ENCODE data around the gene SULF2. TPM values are rescaled to one million over a fixed set of nuclear protein-coding genes. Genes with fewer than 3 reads are reported as not detected.

Gene SULF2
- total and polyA plus RNA-seq, 2 experiments from 2014 or later, result 49.0 to 66.6 TPM

DNA sequence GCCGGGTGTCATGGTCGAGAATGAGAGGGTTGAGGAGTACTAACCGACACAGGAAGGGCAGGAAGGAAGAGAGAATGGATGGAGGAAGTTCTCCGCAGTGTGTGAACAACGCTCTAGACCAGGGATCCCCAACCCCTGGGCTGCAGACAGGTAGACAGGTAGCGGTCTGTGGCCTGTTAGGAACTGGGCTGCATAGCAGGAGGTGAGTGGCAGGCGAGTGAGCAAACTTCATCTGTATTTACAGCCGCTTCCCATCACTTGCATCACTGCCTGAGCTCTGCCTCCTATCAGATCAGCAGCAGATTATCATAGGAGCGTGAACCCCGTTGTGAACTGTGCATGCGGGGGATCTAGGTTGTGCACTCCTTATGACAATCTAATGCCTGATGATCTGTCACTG is 62.0 kb downstream of the SULF2 start:
- Histone ChIP-seq H3K79me2 (no peaks in the 10 kb centered on the region), H3K36me3 (replicated peaks; ENCODE audit: insufficient read depth, low read depth) (no peaks in the 10 kb centered on the region), H3K27ac (no peak overlapping the region), H3K4me1 (ENCODE audit: insufficient read depth) (no peaks in the 10 kb centered on the region), H3K4me2 (no peak overlapping the region), H3K9me3 (ENCODE audit: low read depth) (no peaks in the 10 kb centered on the region), H3K9me2 (replicated peaks; ENCODE audit: insufficient read depth) (no peaks in the 10 kb centered on the region), H3K27me3 (no peaks in the 10 kb centered on the region), H4K20me1 (ENCODE audit: insufficient read depth, poor library complexity, severe bottlenecking) (no peaks in the 10 kb centered on the region), H2AFZ (no peak overlapping the region), H3K4me3 (no peak overlapping the region)
- TF ChIP-seq EZH2phosphoT487 (IDR thresholded peaks at IDR 0.05; ENCODE audit: low read depth, severe bottlenecking, unreplicated experiment), result no peak
- TF ChIP-seq, protein P1, sequence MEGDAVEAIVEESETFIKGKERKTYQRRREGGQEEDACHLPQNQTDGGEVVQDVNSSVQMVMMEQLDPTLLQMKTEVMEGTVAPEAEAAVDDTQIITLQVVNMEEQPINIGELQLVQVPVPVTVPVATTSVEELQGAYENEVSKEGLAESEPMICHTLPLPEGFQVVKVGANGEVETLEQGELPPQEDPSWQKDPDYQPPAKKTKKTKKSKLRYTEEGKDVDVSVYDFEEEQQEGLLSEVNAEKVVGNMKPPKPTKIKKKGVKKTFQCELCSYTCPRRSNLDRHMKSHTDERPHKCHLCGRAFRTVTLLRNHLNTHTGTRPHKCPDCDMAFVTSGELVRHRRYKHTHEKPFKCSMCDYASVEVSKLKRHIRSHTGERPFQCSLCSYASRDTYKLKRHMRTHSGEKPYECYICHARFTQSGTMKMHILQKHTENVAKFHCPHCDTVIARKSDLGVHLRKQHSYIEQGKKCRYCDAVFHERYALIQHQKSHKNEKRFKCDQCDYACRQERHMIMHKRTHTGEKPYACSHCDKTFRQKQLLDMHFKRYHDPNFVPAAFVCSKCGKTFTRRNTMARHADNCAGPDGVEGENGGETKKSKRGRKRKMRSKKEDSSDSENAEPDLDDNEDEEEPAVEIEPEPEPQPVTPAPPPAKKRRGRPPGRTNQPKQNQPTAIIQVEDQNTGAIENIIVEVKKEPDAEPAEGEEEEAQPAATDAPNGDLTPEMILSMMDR (IDR thresholded peaks at IDR 0.05; ENCODE audit: poor library complexity), result no peak
- no peak for TF ChIP-seq EZH2 (IDR thresholded peaks at IDR 0.05; ENCODE audit: borderline replicate concordance)
- DNase-seq (ENCODE audit: low spot score), result no peak
- WGBS (ENCODE audit: low lambda C conversion rate, missing lambda C conversion rate), result 94% methylated on average over 11 of the region's 11 CpGs

- H3K9me2 ChIP-seq (replicated peaks; ENCODE audit: insufficient read depth), result no peaks in the 10 kb centered on the region
- no peaks in the 10 kb centered on the region for H3K79me2 ChIP-seq
- WGBS (ENCODE audit: low lambda C conversion rate, missing lambda C conversion rate), result 58% methylated on average over 7 of the region's 7 CpGs
- TF ChIP-seq EZH2phosphoT487 (IDR thresholded peaks at IDR 0.05; ENCODE audit: low read depth, severe bottlenecking, unreplicated experiment) (no peak), EZH2 (IDR thresholded peaks at IDR 0.05; ENCODE audit: borderline replicate concordance) (no peak)
- TF ChIP-seq, protein P1 (IDR thresholded peaks at IDR 0.05; ENCODE audit: poor library complexity), result no peak
- H3K4me2 ChIP-seq, result peak overlapping the region; percentile 33
- H3K27me3 ChIP-seq, result no peaks in the 10 kb centered on the region
- no peaks in the 10 kb centered on the region for H4K20me1 ChIP-seq (ENCODE audit: insufficient read depth, poor library complexity, severe bottlenecking)
- no peaks in the 10 kb centered on the region for H3K36me3 ChIP-seq (replicated peaks; ENCODE audit: insufficient read depth, low read depth)
- H2AFZ ChIP-seq, result no peak overlapping the region
- no peak overlapping the region for H3K4me3 ChIP-seq
- no peaks in the 10 kb centered on the region for H3K9me3 ChIP-seq (ENCODE audit: low read depth)
- H3K27ac ChIP-seq, result peak overlapping the region; percentile 47
- no peak for DNase-seq (ENCODE audit: low spot score)
- no peaks in the 10 kb centered on the region for H3K4me1 ChIP-seq (ENCODE audit: insufficient read depth)
Measured at GRCh38 chr20:47720636-47721427, 64.4 kb downstream of the SULF2 start.

DNA sequence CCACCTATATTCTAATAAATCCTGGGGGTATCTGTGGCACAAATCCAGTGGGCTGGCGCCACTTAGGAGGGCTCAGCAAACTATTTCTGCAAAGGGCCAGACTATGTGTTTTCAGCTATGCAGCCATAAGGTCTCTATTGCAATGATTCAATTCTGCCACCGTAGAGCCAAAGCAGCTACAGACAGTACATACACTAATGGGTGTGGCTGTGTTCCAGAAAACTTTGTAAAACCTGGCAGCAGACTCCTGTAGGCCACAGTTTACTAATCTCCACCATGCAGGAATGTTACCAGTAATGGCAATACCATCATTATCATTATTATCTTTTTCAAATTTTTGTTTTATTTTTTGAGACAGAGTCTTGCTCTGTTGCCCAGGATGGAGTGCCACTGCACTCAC is 65.7 kb downstream of the SULF2 start:
- Histone ChIP-seq H2AFZ (no peak overlapping the region), H3K27me3 (no peaks in the 10 kb centered on the region), H3K36me3 (replicated peaks; ENCODE audit: insufficient read depth, low read depth) (no peaks in the 10 kb centered on the region), H3K4me3 (no peak overlapping the region), H3K9me2 (replicated peaks; ENCODE audit: insufficient read depth) (no peaks in the 10 kb centered on the region), H3K4me2 (no peak overlapping the region), H3K9me3 (ENCODE audit: low read depth) (no peaks in the 10 kb centered on the region), H3K27ac (no peak overlapping the region), H3K79me2 (no peaks in the 10 kb centered on the region), H4K20me1 (ENCODE audit: insufficient read depth, poor library complexity, severe bottlenecking) (no peaks in the 10 kb centered on the region), H3K4me1 (ENCODE audit: insufficient read depth) (no peaks in the 10 kb centered on the region)
- no peak for DNase-seq (ENCODE audit: low spot score)
- TF ChIP-seq EZH2 (IDR thresholded peaks at IDR 0.05; ENCODE audit: borderline replicate concordance) (no peak), EZH2phosphoT487 (IDR thresholded peaks at IDR 0.05; ENCODE audit: low read depth, severe bottlenecking, unreplicated experiment) (no peak)
- TF ChIP-seq, protein P1 (IDR thresholded peaks at IDR 0.05; ENCODE audit: poor library complexity), result no peak
- WGBS (ENCODE audit: low lambda C conversion rate, missing lambda C conversion rate), result 75% methylated on average over 2 of the region's 2 CpGs

Measured in hepatocyte (in vitro differentiated cells).